Hippocampal formation (tissue), 2 donors: Measurements from ENCODE around the gene TSPAN11.

Experiments
- DNase-seq, 2 donors: peaks; one replicate each; lab custom pipeline; 2025; lab: John Stamatoyannopoulos, UW

Gene TSPAN11

DNA sequence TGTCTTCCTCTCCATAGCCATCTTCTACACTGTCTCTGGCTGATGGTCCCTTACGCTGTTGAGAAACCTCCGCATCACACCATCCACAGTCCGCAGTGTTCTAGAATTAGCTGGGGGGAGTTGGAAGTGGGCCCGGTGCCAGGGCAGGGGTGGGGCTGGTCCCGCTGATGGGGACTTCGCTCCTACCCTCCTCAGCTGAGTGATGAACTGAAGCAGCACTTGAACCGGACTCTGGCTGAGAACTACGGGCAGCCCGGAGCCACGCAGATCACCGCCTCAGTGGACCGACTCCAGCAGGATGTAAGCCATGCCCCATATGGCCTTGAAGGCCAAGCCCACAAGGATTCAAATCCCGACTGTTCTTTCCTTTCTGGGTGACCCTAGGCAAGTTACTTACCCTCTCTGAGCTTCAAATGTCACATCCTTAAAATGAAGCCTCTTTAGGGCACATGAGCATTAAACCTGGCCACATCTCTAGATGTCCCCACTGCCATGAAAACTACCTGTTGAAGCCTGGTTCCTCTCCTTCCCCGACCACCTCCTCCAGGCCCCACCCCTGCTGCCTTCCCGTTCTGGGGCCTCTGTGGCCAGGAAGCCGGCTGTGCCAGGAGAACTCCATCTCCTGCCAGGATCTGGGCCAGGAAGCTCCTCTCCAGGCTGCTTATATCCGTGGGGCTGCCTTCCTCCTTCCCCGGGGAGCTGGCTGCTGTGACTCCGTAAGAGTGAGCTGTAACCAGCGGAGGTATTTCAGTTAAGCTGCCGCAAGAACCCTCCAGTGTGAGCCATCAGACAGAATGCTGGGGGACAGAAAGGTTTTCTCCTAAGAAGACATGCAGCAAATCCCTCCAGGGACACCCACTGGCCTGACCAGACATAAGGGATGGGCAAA lies 53.1 kb downstream of the TSPAN11 start:
- DNase-seq, result no peak

DNA sequence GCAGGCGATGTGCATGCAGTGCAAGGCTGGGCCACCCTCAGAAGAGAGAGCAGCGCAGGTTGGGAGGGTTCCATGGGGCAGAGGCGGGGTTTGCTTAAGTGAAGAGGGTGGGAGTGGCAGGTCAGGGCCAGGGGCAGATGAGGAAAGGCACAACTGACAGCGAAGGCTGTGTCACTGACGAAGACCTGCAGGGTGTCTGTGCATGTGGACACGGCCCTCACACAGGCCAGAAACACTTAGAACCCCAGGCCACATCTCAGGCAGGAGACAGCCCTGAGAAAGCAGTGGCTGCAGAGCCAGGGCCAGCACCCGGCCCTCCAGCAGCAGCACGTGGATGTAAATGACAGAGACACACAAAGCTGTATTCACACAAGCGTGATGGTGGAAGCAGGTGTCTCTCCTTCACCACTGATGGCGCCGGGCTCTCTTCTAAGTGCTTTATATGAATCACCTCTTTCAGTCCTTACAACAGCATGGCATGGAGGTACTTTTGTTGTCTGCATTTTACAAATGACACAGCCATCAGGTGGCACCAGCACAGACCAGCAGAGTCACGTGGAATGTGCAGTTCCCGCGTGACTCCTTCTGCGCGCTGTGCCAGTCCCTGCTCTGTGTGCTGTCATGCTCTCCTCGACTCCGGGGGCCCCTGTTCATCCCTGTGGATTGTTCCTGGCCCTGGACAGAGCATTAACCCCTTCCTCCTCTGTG lies 54.6 kb downstream of the TSPAN11 start:
- DNase-seq, result peak in 1 of 2 donors; percentile 22

DNA sequence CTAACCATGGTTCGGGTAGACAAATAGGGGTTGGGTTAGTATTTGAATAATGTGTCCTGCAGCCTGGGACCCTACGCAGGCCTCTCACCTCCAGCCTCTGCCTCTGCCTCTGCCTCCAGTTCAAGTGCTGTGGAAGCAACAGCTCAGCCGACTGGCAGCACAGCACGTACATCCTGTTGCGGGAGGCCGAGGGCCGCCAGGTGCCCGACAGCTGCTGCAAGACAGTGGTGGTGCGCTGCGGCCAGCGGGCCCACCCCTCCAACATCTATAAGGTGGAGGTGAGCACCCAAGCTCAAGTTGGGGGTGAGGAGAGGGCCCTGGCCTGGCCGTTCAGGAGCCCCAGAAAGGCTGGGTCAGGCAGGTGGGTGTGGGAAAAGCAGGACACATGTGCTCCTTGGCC lies 55.9 kb downstream of the TSPAN11 start:
- DNase-seq, result no peak

DNA sequence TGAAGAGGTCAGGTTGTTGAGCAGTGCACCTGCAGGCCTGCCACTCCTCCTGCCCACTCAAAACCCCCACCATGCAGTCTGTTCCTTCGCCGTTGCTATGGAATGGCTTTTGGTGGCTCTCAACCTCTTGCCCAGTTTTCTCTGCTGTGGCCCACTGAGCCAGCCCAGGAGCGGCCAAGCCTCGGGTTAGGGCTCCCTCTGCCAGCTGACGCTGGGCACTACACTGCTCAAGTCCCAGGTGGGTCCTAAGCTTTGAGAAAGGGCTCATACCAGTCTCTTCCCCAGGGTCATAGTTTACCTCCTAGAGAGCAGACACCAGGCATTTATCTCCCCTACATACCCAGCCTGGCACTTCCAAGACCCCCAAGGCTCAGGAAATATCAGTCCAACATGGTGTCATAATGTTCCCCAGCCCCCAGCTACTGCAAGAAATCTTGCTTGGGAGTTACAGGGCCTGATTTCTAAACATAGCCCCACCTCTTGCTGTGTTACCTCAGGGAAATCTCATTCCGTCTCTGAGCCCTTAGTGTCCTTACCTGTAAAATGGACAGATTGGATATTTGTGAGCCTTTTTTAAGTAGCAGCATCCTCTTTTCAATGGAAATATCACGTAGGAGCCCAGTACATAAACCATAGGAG lies 59.4 kb downstream of the TSPAN11 start:
- peak; percentile 52 to 54 for DNase-seq

DNA sequence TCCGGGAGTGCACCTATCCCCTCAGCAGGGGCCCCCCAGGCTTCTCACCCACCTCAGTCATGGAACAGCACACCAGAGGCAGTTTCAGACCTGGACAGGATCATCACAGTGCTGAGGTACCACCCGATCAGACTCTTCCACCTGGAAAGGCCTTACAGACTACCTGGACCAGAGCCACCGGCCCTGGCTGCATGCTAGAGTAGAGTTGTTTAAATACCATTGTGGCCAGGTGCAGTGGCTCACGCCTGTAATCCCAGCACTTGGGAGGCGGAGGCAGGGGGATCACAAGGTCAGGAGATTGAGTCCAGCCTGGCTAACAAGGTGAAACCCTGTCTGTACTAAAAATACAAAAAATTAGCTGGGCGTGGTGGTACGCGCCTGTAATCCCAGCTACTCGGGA lies 61.5 kb downstream of the TSPAN11 start:
- no peak for DNase-seq

DNA sequence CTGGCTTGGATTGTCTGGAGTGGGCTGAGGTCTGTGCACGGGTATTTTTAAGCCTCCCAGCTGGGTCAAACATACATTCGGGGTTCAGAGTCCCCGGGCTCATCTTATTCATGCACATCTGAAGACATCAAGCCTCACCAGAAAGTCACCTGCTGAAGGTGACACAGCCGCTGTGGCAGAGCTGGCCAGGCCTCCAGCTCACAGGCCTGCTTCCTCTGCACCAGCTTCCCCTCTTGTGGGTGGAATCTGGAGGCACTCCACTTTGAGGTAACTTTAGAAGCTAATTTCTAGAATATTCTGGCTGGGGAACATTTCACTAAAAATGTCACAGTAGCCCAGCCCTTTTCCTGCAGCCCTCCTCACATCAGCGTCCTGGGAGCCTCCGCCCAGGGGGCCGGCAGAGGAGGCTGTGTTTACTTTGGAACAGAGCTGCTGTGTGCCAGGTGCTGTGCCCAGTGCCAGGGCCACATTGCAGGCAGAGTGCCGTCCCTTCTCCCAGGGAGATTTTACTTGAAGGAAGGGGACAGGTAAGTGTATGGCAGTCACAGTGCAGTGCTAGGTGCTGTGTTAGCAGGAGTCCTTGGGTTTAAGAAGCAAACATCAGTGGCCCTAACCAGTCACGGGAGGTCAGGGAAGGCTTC lies 62.2 kb downstream of the TSPAN11 start:
- DNase-seq, result no peak

DNA sequence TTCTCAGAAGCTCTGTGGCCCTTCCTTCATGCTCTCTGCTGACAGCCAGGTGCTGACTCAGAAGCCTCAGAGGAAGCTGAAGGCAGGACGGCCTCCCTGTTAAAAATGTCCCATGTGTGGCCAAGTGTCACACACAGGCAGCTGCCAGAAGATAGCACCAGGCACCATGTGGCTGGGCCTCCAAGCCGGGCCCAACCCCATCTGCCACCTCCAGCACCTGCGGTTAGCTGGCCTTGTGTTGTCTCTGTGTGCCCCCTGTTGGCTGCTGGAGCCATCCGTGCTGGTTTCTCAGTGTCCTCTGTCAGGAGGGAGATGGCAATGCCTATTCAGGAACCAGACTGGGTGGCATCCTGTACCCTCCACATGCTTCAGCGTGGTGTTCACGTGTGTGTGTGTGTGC lies 63.2 kb downstream of the TSPAN11 start:
- DNase-seq, result no peak

DNA sequence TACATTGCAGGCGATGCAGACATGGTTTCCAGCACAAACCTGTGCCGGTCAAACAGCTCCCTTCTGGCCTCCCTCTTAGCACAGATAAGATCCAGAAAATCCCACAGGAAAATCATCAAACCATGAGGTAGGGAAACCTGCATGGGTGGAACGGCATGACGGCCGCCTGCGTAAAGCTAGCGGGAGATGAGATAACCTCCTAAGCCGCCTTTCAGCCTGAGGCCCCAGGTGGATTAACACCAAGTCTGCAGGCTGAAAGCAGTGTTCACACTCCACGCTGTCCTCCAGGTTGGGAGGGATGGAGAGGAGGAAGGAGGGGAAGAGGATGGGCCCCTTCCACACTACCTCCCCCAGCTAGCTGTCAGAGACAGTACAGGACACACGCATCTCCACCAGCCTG lies 63.8 kb downstream of the TSPAN11 start:
- DNase-seq, result no peak

DNA sequence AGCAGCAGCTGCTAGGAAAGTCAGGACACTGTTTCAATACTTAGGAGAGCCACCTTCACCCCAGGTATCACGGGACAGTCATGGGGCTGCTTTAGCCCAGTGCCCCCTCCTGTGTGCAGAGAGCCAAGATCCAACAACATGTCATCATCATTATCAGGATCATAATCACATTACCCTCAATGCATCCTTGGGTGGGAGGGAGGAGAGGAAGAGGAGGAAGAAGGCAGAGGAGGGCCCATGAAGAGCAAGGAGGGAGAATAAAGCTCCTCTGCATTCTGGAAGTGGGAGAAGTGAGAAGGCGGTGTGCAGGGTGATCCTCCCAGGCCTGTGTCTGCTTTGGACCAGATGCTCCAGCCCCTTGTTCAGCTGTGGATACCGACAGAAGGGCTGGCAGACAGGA lies 64.2 kb downstream of the TSPAN11 start:
- no peak for DNase-seq

DNA sequence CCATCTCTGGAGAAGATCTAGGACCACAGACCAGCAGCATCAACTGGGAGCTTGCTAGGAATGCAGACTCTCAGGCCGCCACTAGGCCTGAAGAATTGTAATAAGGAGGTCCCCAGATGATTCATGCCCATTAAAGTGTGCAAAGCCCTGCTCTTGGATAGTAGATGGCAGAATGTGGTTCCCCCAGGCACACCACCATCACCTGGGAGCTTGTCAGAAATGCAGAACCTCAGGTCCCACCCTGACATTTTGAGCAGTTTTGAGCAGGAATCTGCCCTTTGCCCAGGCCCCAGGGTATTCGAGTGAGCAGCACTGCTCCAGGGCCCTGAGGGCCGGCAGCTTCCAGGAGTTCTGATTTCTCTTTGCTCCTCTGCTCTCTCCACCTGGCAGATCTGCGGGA lies 64.9 kb downstream of the TSPAN11 start:
- no peak for DNase-seq

DNA sequence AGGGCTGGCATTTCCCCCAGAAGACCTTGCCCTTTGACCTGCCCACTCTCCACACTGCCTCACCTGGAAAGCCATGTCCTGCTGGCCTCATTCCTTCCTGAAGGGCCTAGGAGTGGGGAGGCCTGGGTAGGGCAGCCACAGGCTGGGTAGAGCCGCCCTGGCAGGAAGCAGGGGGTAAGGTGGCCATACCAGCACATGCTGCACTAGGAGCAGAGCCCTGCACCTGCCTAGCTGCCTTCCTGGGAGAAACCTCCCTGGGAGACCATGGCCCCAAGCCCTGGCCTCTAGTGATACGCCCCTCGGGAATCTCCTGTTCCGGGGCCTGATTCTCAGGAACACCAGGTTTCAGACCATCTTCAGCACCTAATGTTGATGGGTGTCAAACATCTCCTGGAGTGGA lies 65.8 kb downstream of the TSPAN11 start:
- no peak for DNase-seq

DNA sequence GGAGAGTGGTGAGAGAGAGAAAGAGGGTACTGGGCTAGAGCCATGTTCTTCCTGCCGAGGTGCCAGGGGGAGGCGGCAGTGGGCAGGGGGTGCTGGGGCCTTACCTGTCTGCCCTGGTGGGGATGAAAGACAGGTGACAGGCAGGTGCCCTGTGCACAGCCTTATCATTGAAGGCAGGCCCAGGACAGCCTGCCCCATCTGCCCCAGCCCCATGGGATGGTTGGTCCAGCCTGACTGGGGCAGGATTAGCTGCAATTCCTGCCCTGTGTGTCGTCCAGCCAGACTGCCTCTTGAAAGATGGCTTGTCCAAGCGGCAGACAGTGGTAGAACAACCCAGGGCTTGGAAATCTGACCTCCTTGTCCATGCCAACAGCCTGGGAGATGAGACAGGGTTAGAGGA lies 67.2 kb downstream of the TSPAN11 start:
- DNase-seq, result no peak

DNA sequence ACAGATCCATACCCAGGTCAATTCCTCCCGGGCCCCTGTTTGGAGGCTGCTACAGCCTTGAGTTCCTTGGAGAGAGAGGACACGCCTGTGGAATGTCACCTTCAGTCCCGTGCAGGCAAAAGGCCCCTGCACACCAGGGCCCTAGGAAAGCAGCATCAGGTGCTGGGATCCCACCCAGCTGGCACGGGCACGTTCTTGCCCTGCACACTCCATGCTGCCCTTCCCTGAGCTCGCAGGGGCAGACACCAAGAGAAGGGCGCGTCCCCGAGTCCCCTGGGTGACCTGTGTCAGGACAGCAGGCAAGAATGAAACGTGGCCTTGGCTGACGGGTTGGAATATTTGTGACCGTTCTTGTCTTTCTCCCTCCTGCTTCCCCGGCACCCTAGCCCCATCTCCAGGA lies 67.7 kb downstream of the TSPAN11 start:
- DNase-seq, result no peak

DNA sequence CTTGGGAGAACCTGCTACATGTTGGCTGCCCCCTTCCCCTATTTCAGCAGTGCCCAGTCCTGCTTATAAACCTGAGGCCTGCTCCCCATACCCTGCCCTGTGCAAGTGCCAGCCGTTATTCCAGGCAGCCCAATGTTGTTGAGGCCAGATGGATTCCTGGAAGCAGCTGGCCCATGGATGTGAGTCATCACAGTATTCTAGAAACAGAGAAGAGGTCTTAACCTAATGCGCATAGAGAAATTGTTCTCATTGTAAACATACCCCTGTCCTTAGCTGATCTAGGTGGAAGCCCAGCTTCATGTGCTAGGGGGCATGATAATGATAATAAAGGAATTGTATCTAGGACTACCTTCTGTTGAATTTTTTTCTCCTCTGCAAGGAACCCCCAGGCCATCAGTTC lies 69.7 kb downstream of the TSPAN11 start:
- DNase-seq, result no peak

DNA sequence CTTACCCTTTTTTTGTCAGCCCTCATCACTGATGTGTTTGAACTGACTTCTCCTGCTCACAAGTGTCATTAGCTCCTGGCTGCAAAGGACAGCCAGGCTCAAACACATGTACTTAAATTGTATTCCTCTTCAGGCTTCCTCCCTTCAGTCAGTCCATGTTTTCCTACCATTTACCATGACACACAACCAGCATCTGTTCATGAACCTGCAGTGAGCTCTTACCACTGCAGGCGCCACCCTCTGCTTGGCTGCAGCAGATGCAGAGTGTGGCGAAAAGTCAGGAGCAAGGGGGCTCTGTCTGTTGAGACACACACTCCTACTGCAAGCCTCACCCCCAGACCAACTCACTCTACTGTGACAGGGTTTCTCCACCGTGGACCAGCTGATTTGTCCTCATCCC lies 70.2 kb downstream of the TSPAN11 start:
- no peak for DNase-seq

DNA sequence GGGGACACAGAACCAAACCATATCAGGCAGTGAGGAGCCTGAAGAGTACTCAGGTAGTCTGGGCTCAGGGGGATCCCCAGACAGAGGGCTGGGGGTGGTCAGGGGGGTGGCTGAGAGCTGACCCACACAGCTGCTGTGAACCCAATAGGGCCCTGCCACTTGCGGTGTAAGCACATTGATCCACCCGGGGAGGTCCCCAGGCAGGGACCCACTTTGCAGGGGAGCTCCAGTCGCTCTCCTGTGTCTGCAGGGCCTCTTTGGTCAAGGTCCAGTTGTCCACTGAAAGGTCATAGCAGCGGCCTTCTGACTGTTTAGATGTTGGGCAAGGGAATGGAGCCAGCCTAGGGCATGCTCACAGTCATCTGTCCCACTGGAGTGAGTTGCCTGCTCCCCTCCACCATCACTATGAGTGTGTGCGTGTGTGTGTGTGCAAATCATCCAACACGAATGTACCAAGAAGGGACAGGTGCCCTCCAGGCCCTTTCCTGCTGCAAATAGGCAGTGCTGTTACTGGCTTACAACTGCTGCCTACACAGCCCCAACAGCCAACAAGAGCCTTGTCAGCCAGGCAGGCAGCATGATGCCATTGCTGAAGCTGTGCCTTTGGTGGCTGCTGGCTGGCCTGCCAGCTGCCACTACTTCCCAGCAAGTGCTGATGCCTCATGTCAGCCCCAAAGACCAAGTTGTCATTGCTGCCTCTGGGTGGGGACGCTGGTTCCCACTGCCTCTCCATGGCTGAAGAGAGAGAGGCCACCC lies 71.3 kb downstream of the TSPAN11 start:
- DNase-seq, result no peak

DNA sequence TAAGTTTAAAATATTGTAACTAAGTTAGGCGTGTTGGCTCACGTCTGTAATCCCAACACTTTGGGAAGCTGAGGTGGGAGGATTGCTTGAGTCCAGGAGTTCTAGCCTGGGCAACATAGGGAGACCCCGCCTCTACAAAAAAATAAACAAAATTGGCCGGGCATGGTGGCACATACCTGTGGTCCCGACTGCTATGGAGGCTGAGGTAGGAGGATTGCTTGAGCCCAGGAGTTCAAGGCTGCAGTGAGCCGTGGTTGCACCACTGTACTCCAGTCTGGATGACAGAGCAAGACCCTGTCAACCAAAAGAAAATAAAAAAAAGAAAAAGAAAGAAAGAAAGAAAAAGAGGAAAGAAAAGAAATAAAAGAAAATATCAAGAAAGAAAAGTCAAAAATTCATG lies 72.5 kb downstream of the TSPAN11 start:
- no peak for DNase-seq

DNA sequence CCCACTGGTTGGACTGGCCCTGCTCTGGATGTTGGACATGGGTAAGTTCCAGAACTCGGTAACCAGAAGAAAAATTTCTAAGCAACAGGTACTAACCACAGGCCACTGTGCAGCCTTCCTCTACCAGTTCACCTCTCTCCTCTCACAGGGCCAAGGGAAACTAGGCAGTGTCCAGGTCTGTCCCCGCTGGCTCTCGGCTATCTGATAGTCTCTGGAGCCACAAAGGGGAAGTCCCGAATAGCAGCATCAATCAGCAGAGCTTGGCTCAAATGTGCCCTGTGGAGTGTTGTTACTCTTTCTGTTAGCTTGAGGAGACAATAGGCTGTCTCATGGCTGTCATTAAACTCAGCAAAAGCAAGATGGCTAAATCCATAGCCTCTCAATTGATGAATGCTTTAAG lies 73.2 kb downstream of the TSPAN11 start:
- DNase-seq, result no peak

DNA sequence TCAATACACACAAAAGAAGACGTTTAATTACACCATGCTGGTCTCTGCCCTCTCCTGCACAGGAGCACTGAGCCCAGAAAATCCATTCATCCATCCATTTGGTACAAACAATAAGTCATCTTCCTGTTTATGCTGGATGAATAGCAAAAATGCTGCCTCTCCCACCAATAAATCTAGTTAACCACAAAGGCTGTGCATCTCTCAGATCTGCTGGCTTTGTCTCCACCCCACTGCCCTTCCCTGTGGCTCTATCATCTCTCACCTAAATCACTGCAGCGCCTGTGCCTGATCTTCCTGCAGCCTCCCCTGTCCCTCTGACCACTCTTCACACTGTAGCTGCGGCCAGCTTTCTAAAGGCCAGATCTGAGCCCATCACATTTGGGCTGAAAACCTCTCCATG lies 74.2 kb downstream of the TSPAN11 start:
- no peak for DNase-seq

DNA sequence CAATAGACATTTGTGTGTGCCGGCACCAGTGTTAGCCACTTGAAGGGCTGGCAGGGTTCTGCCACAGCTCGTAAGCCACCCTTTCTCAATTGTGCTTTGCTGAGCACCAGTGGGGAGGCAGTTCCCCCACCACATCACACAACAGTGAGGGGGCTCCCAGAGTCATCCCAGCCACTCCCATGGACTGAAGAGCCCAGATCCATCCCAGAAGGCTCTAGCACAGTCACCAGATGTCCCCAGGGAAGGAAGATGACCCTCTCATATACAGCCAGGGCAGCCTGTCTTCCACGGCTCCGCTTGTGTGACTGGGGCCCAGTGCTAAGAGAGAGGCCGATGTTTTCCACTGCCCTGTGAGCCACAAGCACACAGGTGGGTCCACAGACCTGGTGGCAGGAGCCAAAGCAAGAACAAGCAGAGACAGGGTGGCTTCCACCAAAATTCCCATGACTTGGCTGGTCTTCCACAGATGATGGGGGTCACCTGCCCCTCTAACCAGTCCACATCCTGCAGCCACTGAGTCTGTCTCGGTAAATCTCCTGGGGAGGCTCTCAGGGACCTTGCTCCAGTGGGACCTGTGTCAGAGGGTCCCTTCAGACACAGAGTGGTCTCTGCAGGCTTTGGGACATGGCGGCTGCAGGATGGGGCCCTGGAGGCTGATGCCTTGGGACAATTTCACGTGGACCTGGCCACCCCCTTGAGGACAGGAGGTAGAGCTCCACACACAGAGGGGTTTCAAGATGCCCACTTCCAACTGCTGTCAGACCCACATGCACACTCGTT lies 75.2 kb downstream of the TSPAN11 start:
- DNase-seq, result no peak

DNA sequence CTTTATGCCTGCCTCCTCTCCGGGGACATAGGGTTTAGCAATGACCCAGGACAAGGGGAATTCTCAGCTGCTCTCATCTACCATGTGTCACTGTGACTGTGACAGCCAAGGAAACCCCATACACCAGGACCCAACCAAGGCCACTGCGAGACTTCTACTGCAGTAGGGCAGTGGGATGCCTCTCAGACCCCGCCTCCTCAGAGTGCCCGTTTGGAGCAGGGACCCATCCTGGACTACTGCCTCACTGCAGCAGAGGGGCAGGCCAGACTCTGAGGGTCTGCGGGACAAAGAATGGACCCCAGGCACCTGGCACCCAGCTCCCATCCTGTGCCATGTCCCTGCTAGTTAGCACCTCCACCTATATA lies 75.8 kb downstream of the TSPAN11 start:
- DNase-seq, result no peak
